OCI-LY1 (cell line): ENCODE measurements around the gene SNRK.

Experiments
- EZH2 ChIP-seq: fragments of 200-600 bp; sonication (generic), shearing (Covaris generic); IDR thresholded peaks from 2 replicates; pipeline ENCODE4 v1.8.0; 2017; ENCODE audit warnings: borderline replicate concordance, mixed run types, mild to moderate bottlenecking, antibody characterized with exemption, low read length, moderate library complexity, mixed read lengths
- TF ChIP-seq, protein P1 (sequence below): fragments of 200-600 bp; sonication (generic), shearing (Covaris generic); IDR thresholded peaks from 2 replicates; pipeline ENCODE4 v1.5.1; 2017; ENCODE audit warnings: mild to moderate bottlenecking, antibody characterized with exemption, low read length, moderate library complexity, mixed read lengths

GRCh38 chr3:43296565-43296964 is 10.2 kb downstream of the SNRK start:
- TF ChIP-seq, protein P1, sequence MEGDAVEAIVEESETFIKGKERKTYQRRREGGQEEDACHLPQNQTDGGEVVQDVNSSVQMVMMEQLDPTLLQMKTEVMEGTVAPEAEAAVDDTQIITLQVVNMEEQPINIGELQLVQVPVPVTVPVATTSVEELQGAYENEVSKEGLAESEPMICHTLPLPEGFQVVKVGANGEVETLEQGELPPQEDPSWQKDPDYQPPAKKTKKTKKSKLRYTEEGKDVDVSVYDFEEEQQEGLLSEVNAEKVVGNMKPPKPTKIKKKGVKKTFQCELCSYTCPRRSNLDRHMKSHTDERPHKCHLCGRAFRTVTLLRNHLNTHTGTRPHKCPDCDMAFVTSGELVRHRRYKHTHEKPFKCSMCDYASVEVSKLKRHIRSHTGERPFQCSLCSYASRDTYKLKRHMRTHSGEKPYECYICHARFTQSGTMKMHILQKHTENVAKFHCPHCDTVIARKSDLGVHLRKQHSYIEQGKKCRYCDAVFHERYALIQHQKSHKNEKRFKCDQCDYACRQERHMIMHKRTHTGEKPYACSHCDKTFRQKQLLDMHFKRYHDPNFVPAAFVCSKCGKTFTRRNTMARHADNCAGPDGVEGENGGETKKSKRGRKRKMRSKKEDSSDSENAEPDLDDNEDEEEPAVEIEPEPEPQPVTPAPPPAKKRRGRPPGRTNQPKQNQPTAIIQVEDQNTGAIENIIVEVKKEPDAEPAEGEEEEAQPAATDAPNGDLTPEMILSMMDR: no peak
- TF ChIP-seq EZH2: no peak
